Natural killer cell (primary cell): Measurements from ENCODE around the gene ATXN2. TPM values are rescaled to one million over a fixed set of nuclear protein-coding genes. Genes with fewer than 3 reads are reported as not detected.

Experiments used
- ATAC-seq, 3 donors: fragments of 150-1000 bp in 2 of 3; fragments of 200-7000 bp in 1 of 3; cut with Tn5 transposase; 1 replicate in 1 of 3; 2 replicates in 2 of 3; pipeline ENCODE4 v1.10.0; 2021; ENCODE audit warnings: mild to moderate bottlenecking in 2 of 3, moderate library complexity in 2 of 3
- DNase-seq, 2 donors: peaks; one replicate each; pipeline versions ENCODE4 v3.0.0 to v3.0.0-alpha.2; 2013 to 2021; ENCODE audit warnings: mixed read lengths in 1 of 2
- H3K27ac ChIP-seq: one replicate; pipeline ENCODE4 v1.5.1; 2013; ENCODE audit warnings: mild to moderate bottlenecking, low read length
- H3K27me3 ChIP-seq: one replicate; pipeline ENCODE4 v1.6.1; 2013; ENCODE audit warnings: low read length; ENCODE audit not compliant: control insufficient read depth, insufficient read depth
- H3K36me3 ChIP-seq: one replicate; pipeline ENCODE4 v1.6.1; 2013; ENCODE audit warnings: low read length; ENCODE audit not compliant: control insufficient read depth, insufficient read depth
- H3K4me1 ChIP-seq: one replicate; pipeline ENCODE4 v1.6.1; 2013; ENCODE audit warnings: low read length; ENCODE audit not compliant: control insufficient read depth, insufficient read depth
- H3K4me3 ChIP-seq: one replicate; pipeline ENCODE4 v1.5.1; 2013; ENCODE audit warnings: low read length
- H3K9me3 ChIP-seq: one replicate; pipeline ENCODE4 v1.6.1; 2013; ENCODE audit warnings: low read length; ENCODE audit not compliant: control insufficient read depth, insufficient read depth
- H3K27ac Mint-ChIP-seq, 2 donors: one replicate each; pipeline ENCODE4 v1.8.0; 2022; ENCODE audit warnings: mild to moderate bottlenecking in 2 of 2, mixed read lengths in 2 of 2, moderate library complexity in 1 of 2
- H3K27me3 Mint-ChIP-seq, 2 donors: one replicate each; pipeline ENCODE4 v1.8.0; 2022; ENCODE audit warnings: low read depth in 2 of 2, mixed read lengths in 2 of 2
- H3K36me3 Mint-ChIP-seq: one replicate; pipeline ENCODE4 v1.8.0; 2022; ENCODE audit warnings: mixed read lengths
- H3K4me1 Mint-ChIP-seq, 2 donors: one replicate each; pipeline ENCODE4 v1.8.0; 2022; ENCODE audit warnings: mixed read lengths in 2 of 2
- H3K4me3 Mint-ChIP-seq: one replicate; pipeline ENCODE4 v1.8.0; 2022; ENCODE audit warnings: mild to moderate bottlenecking, moderate library complexity, mixed read lengths
- H3K9me3 Mint-ChIP-seq, 2 donors: one replicate each; pipeline ENCODE4 v1.8.0; 2022; ENCODE audit warnings: mixed read lengths in 2 of 2
- CTCF ChIP-seq: fragments of 200-600 bp; IDR thresholded peaks from one replicate; pipeline ENCODE4 v1.8.0; 2022; ENCODE audit warnings: antibody characterized with exemption
- WGBS: methylation state at CpG from one replicate; pipeline ENCODE4 v1.1.7; 2013; ENCODE audit warnings: missing lambda C conversion rate; ENCODE audit not compliant: insufficient coverage; 5-methylcytosine and 5-hydroxymethylcytosine counted together
- intact Hi-C: fragments of 100-400 bp; cut with micrococcal nuclease; formaldehyde crosslinking; loops from one replicate; pipeline ENCODE4 v1.14.2; 2022
- total RNA-seq, 4 donors: library from RNA; stranded (reverse); fragments of 120-200 nt in 1 of 4; gene quantifications; one replicate each; pipeline versions ENCODE4 v1.2.3 to v1.2.4, GENCODE V29; 2013 to 2022

ATXN2 gene
- total RNA-seq, 3 donors from 2014 or later (not counting 1 experiment from before 2014, with no cell fraction given): 44.9 to 56.5 (median 51.5) TPM

GRCh38 chr12:111590552-111590951 is 8.6 kb downstream of the ATXN2 start:
- no peaks in the 10 kb centered on the region for H3K9me3 Mint-ChIP-seq
- H3K4me3 Mint-ChIP-seq: no peak overlapping the region
- DNase-seq (no peak), ATAC-seq (no peak)
- Histone ChIP-seq H3K9me3 (no peaks in the 10 kb centered on the region), H3K4me3 (no peak overlapping the region), H3K27me3 (no peaks in the 10 kb centered on the region), H3K36me3 (no peaks in the 10 kb centered on the region), H3K27ac (no peak overlapping the region), H3K4me1 (peaks cover under 1% of the 10 kb centered on the region)
- WGBS: 94% methylated on average over 6 of the region's 6 CpGs
- TF ChIP-seq CTCF: no peak
- H3K27me3 Mint-ChIP-seq: no peaks in the 10 kb centered on the region
- H3K27ac Mint-ChIP-seq: no peak overlapping the region
- no peaks in the 10 kb centered on the region for H3K36me3 Mint-ChIP-seq
- H3K4me1 Mint-ChIP-seq: peaks cover 15 to 17% of the 10 kb centered on the region in 2 donors
- intact Hi-C loops: no loop called here

- intact Hi-C loops: no loop called here
- Mint-ChIP-seq H3K36me3 (no peaks in the 10 kb centered on the region), H3K4me1 (peaks cover 9 to 12% of the 10 kb centered on the region in 2 donors), H3K27ac (no peak overlapping the region), H3K27me3 (no peaks in the 10 kb centered on the region), H3K9me3 (no peaks in the 10 kb centered on the region), H3K4me3 (no peak overlapping the region)
- Histone ChIP-seq H3K4me3 (no peak overlapping the region), H3K36me3 (no peaks in the 10 kb centered on the region), H3K27me3 (no peaks in the 10 kb centered on the region), H3K4me1 (no peaks in the 10 kb centered on the region), H3K9me3 (no peaks in the 10 kb centered on the region), H3K27ac (no peak overlapping the region)
- no peak for ATAC-seq
- no peak for DNase-seq
- no peak for TF ChIP-seq CTCF
- 98% methylated on average over 9 of the region's 9 CpGs for WGBS
Measured at GRCh38 chr12:111589601-111590000, 9.5 kb downstream of the ATXN2 start.

- no peaks in the 10 kb centered on the region for H3K9me3 ChIP-seq
- H3K4me3 ChIP-seq: no peak overlapping the region
- H3K27me3 ChIP-seq: no peaks in the 10 kb centered on the region
- 100% methylated on average over 3 of the region's 3 CpGs for WGBS
- no peaks in the 10 kb centered on the region for H3K9me3 Mint-ChIP-seq
- H3K4me3 Mint-ChIP-seq: no peak overlapping the region
- no peaks in the 10 kb centered on the region for H3K4me1 ChIP-seq
- DNase-seq (no peak), ATAC-seq (no peak)
- no peak for TF ChIP-seq CTCF
- no peak overlapping the region for H3K27ac ChIP-seq
- no peaks in the 10 kb centered on the region for H3K36me3 ChIP-seq
- H3K27ac Mint-ChIP-seq: no peak overlapping the region
- peaks cover 0 to 6% of the 10 kb centered on the region in 2 donors for H3K4me1 Mint-ChIP-seq
- intact Hi-C loops: no loop called here
- H3K36me3 Mint-ChIP-seq: no peaks in the 10 kb centered on the region
- no peaks in the 10 kb centered on the region for H3K27me3 Mint-ChIP-seq
Measured at GRCh38 chr12:111588010-111588409, 11.1 kb downstream of the ATXN2 start.

- WGBS: 90% methylated on average over 2 of the region's 4 CpGs
- intact Hi-C loops: no loop called here
Measured at GRCh38 chr12:111586986-111587385, 12.1 kb downstream of the ATXN2 start.

More at GRCh38 chr12:111586986-111587385, 12.1 kb downstream of the ATXN2 start:
- ATAC-seq (no peak), DNase-seq (no peak)
- H3K9me3 Mint-ChIP-seq: no peaks in the 10 kb centered on the region
- no peaks in the 10 kb centered on the region for H3K36me3 ChIP-seq
- H3K27ac ChIP-seq: no peak overlapping the region
- no peaks in the 10 kb centered on the region for H3K27me3 Mint-ChIP-seq
- H3K36me3 Mint-ChIP-seq: no peaks in the 10 kb centered on the region
- no peak overlapping the region for H3K4me3 Mint-ChIP-seq
- no peaks in the 10 kb centered on the region for H3K9me3 ChIP-seq
- no peaks in the 10 kb centered on the region for H3K4me1 ChIP-seq
- no peak for TF ChIP-seq CTCF
- H3K4me1 Mint-ChIP-seq: peaks cover under 1 to 7% of the 10 kb centered on the region in 2 donors
- no peak overlapping the region for H3K4me3 ChIP-seq
- H3K27ac Mint-ChIP-seq: no peak overlapping the region
- H3K27me3 ChIP-seq: no peaks in the 10 kb centered on the region
